ENCODE measurements around the gene PILRA.
"Not testable (repeated sequence)": the region's sequence is repeated elsewhere in the genome, so short reads cannot be mapped to it uniquely, and the experiment has no call there.

The PILRA gene

GRCh38 chr7:100346921-100347320, 26.4 kb upstream of the PILRA start:
- no peak for TF ChIP-seq CTCF (IDR thresholded peaks at IDR 0.05; ENCODE audit: low read depth, low read length)
- no peak for DNase-seq (ENCODE audit: extremely low read depth, low read depth)

GRCh38 chr7:100348805-100349204, 24.5 kb upstream of the PILRA start:
- DNase-seq (ENCODE audit: extremely low read depth, low read depth): no peak
- no peak for TF ChIP-seq CTCF (IDR thresholded peaks at IDR 0.05; ENCODE audit: low read depth, low read length)

- no peak for TF ChIP-seq CTCF (IDR thresholded peaks at IDR 0.05; ENCODE audit: low read depth, low read length)
- DNase-seq (ENCODE audit: extremely low read depth, low read depth): no peak
Observed at GRCh38 chr7:100349757-100350156, 23.5 kb upstream of the PILRA start.

GRCh38 chr7:100351657-100352058, 21.6 kb upstream of the PILRA start:
- no peak for TF ChIP-seq CTCF (IDR thresholded peaks at IDR 0.05; ENCODE audit: low read depth, low read length)

GRCh38 chr7:100352230-100352781, 21.0 kb upstream of the PILRA start:
- DNase-seq (ENCODE audit: extremely low read depth, low read depth): not testable (repeated sequence)

More at GRCh38 chr7:100351657-100352058, 21.6 kb upstream of the PILRA start:
- no peak for DNase-seq (ENCODE audit: extremely low read depth, low read depth)

- no peak for TF ChIP-seq CTCF (IDR thresholded peaks at IDR 0.05; ENCODE audit: low read depth, low read length)
Observed at GRCh38 chr7:100352984-100353684, 20.2 kb upstream of the PILRA start.

GRCh38 chr7:100353685-100354330, 19.5 kb upstream of the PILRA start:
- no peak for TF ChIP-seq CTCF (IDR thresholded peaks at IDR 0.05; ENCODE audit: low read depth, low read length)
- DNase-seq (ENCODE audit: extremely low read depth, low read depth): no peak

More at GRCh38 chr7:100352984-100353684, 20.2 kb upstream of the PILRA start:
- DNase-seq (ENCODE audit: extremely low read depth, low read depth): no peak
